Kidney (tissue), 14 donors: ENCODE results near the gene SMPD3. TPM values are rescaled to one million over a fixed set of nuclear protein-coding genes. Genes with fewer than 3 reads are reported as not detected.
A peak's percentile ranks its signal among the peaks of the same experiment; 100 is the strongest.

Experiments
- DNase-seq, 5 donors: peaks; one replicate each; pipeline ENCODE4 v3.0.0-alpha.2; 2013 to 2020
- FAIRE-seq: peaks from 2 replicates; lab custom pipeline; 2012; peaks lifted over from hg19 to GRCh38; lab: Jason Lieb, UNC
- H3K27ac ChIP-seq, 2 donors: one replicate each; pipeline ENCODE4 v1.7.0; 2013; ENCODE audit warnings: low read depth in 2 of 2, low read length in 2 of 2, inconsistent platforms in 1 of 2
- H3K27me3 ChIP-seq: one replicate; pipeline ENCODE4 v1.7.1; 2013; ENCODE audit warnings: low read length, inconsistent platforms; ENCODE audit not compliant: control insufficient read depth, insufficient read depth
- H3K36me3 ChIP-seq, 3 donors: one replicate each; pipeline versions ENCODE4 v1.7.0 to v1.7.1; 2013; ENCODE audit warnings: low read length in 3 of 3, control low read depth in 1 of 3, inconsistent platforms in 1 of 3; ENCODE audit not compliant: insufficient read depth in 3 of 3, control insufficient read depth in 2 of 3
- H3K4me1 ChIP-seq, 3 donors: one replicate each; pipeline versions ENCODE4 v1.7.0 to v1.7.1; 2013; ENCODE audit warnings: low read length in 3 of 3, inconsistent platforms in 1 of 3, low read depth in 1 of 3; ENCODE audit not compliant: control insufficient read depth in 2 of 3, insufficient read depth in 2 of 3
- H3K4me3 ChIP-seq, 3 donors: one replicate each; pipeline versions ENCODE4 v1.7.0 to v1.8.1; 2013; ENCODE audit warnings: low read length in 3 of 3, control low read depth in 1 of 3, inconsistent platforms in 1 of 3
- H3K9ac ChIP-seq, 3 donors: one replicate each; pipeline versions ENCODE4 v1.7.0 to v1.7.1; 2013; ENCODE audit warnings: low read length in 3 of 3, control low read depth in 1 of 3, inconsistent platforms in 1 of 3
- H3K9me3 ChIP-seq, 3 donors: one replicate each; pipeline versions ENCODE4 v1.7.0 to v1.7.1; 2013; ENCODE audit warnings: low read length in 3 of 3, control low read depth in 1 of 3, inconsistent platforms in 1 of 3; ENCODE audit not compliant: control insufficient read depth in 2 of 3, insufficient read depth in 1 of 3
- CTCF ChIP-seq: IDR thresholded peaks from 3 replicates; pipeline ENCODE4 v1.5.1; 2012; ENCODE audit warnings: mild to moderate bottlenecking, moderate library complexity, borderline replicate concordance; ENCODE audit not compliant: insufficient read depth; ENCODE audit errors: extremely low read depth
- intact Hi-C: fragments of 100-400 bp; cut with DNase I; formaldehyde crosslinking; loops from one replicate; pipeline ENCODE4 v1.11.1; 2022
- polyA plus RNA-seq: library from polyadenylated mRNA; stranded (reverse); fragments of 350-450 nt; fragmentation: Illumina TruSeq; extraction: RNeasy Lipid Tissue Mini Kit (QIAGEN cat#74804); gene quantifications from one replicate; pipeline ENCODE4 v1.2.3, GENCODE V29; 2014; ENCODE audit warnings: low read depth, low replicate concordance; ENCODE audit not compliant: insufficient read depth
- total RNA-seq: library from RNA; stranded (reverse); fragmentation: NEBNext Ultra II Directional; extraction: Animal tissue kit (Norgen Biotek cat#: 25700); gene quantifications from one replicate; pipeline ENCODE4 v1.2.1, GENCODE V29; 2021
- donor health status: control.
- donor health status: control.
- donor health status: control.
- donor health status: control.
- donor health status: control.
- donor health status: DM: yes; HTN: yes; CAD: no.
- donor health status: Normal renal cell carcinoma (clear cell type).

SMPD3 gene
- total and polyA plus RNA-seq, 2 donors from 2014 or later, result 0.28 to 0.72 TPM

- no peak for TF ChIP-seq CTCF
- H3K27me3 ChIP-seq, result no peaks in the 10 kb centered on the region
- peaks cover 0 to 9% (median 7%) of the 10 kb centered on the region in 3 donors for H3K4me1 ChIP-seq
- intact Hi-C loops, result no loop called here
- H3K36me3 ChIP-seq, result no peaks in the 10 kb centered on the region
- no peak for DNase-seq
- H3K9ac ChIP-seq, result no peak overlapping the region
- H3K9me3 ChIP-seq, result no peaks in the 10 kb centered on the region
- H3K4me3 ChIP-seq, result no peak overlapping the region
- H3K27ac ChIP-seq, result no peak overlapping the region
- FAIRE-seq, result no peak
Observed at GRCh38 chr16:68487203-68487514, 38.9 kb upstream of the SMPD3 start.

- TF ChIP-seq CTCF, result no peak
- Histone ChIP-seq H3K4me3 (no peak overlapping the region), H3K4me1 (peaks cover 0 to 6% (median 5%) of the 10 kb centered on the region in 3 donors), H3K27me3 (no peaks in the 10 kb centered on the region), H3K36me3 (no peaks in the 10 kb centered on the region), H3K9me3 (no peaks in the 10 kb centered on the region), H3K27ac (no peak overlapping the region), H3K9ac (no peak overlapping the region)
- peak in 2 of 5 donors; percentile 48 to 61 for DNase-seq
- FAIRE-seq, result no peak
- intact Hi-C loops, result no loop called here
Observed at GRCh38 chr16:68486502-68487202, 38.3 kb upstream of the SMPD3 start.

- no peak overlapping the region for H3K9ac ChIP-seq
- no peaks in the 10 kb centered on the region for H3K36me3 ChIP-seq
- no peak for FAIRE-seq
- intact Hi-C loops, result no loop called here
- H3K9me3 ChIP-seq, result no peaks in the 10 kb centered on the region
- H3K27ac ChIP-seq, result no peak overlapping the region
- H3K4me1 ChIP-seq, result no peaks in the 10 kb centered on the region
- no peak for TF ChIP-seq CTCF
- no peaks in the 10 kb centered on the region for H3K27me3 ChIP-seq
- DNase-seq, result no peak
- H3K4me3 ChIP-seq, result no peak overlapping the region
Observed at GRCh38 chr16:68481636-68482035, 33.3 kb upstream of the SMPD3 start.
